ENCODE results near the gene FRMD4A.

- TF ChIP-seq CTCF (IDR thresholded peaks at IDR 0.05) (no peak), EZH2 (IDR thresholded peaks at IDR 0.05) (no peak)
Measured at GRCh38 chr10:13776861-13777311, 553.8 kb downstream of the FRMD4A start.

Data from neural progenitor cell (in vitro differentiated cells).